ENCODE data around the gene ANKRD50.

DNA sequence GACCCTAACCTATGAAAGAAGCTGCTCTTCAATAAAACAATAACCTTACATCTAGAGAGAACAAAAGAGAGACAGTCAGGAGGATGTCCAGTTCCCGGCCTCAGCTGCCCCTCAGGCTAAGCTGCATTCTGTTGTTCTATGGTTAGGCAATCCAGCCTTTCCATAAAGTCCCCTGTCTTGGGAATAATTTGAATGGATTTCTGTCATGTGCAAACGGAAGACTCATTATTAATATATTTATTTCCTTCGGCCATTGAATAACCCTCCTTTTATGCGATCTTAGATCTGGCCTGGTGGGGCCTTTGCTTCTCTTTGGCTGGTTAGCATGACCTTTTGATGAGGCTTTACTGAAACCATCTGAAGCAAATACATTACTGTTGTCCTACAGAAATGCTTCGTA lies 80.1 kb downstream of the ANKRD50 start:
- no peak for TF ChIP-seq POLR2A (IDR thresholded peaks at IDR 0.05)
- TF ChIP-seq, protein P1, sequence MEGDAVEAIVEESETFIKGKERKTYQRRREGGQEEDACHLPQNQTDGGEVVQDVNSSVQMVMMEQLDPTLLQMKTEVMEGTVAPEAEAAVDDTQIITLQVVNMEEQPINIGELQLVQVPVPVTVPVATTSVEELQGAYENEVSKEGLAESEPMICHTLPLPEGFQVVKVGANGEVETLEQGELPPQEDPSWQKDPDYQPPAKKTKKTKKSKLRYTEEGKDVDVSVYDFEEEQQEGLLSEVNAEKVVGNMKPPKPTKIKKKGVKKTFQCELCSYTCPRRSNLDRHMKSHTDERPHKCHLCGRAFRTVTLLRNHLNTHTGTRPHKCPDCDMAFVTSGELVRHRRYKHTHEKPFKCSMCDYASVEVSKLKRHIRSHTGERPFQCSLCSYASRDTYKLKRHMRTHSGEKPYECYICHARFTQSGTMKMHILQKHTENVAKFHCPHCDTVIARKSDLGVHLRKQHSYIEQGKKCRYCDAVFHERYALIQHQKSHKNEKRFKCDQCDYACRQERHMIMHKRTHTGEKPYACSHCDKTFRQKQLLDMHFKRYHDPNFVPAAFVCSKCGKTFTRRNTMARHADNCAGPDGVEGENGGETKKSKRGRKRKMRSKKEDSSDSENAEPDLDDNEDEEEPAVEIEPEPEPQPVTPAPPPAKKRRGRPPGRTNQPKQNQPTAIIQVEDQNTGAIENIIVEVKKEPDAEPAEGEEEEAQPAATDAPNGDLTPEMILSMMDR (IDR thresholded peaks at IDR 0.05) = no peak
